Measurements from ENCODE around the gene FUNDC1. TPM values are rescaled to one million over a fixed set of nuclear protein-coding genes. Genes with fewer than 3 reads are reported as not detected.

Gene FUNDC1
- total RNA-seq, 4 donors from 2014 or later = 5.7 to 18.0 (median 10.5) TPM

DNA sequence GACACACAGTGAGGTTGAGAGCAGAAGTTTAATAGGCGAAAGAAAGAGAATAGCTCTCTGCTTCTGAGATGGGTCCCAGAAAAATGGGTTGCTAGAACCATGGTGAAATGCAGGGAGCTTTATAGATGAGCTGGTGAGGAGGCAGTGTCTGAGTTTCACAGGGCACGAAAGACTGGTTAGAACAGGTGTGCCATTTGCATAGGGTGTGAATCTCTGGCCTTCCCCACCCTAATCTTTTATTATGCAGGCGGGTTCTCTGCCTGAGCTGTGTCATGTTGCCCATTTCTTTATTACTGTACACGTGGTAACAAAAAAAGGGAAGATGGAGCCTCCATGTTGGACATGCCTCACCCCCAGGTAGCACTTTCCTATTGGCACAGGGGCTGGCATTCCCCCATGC, 39.1 kb downstream of the FUNDC1 start:
- WGBS = 49% methylated on average over 4 of the region's 4 CpGs

DNA sequence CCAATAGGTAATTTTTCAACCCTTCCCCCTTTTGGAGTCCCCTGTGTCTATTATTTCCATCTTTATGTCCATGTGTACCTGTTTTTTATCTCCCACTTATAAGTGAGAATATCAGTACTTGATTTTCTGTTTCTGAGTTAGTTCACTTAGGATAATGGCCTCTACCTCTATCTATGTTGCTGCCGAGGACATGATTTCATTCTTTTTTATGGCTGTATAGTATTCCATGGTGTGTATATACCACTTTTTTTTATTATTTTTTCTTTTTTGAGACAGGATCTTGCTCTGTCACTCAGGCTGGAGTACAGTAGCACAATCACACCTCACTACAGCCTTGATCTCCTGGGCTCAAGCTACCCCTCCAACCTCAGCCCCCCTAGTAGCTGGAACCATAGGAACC, 47.6 kb downstream of the FUNDC1 start:
- TF ChIP-seq POLR2A (IDR thresholded peaks at IDR 0.05) = no peak
- no peak for TF ChIP-seq EP300 (IDR thresholded peaks at IDR 0.05)
- TF ChIP-seq POLR2AphosphoS5 (IDR thresholded peaks at IDR 0.05) = no peak
- TF ChIP-seq, protein P1, sequence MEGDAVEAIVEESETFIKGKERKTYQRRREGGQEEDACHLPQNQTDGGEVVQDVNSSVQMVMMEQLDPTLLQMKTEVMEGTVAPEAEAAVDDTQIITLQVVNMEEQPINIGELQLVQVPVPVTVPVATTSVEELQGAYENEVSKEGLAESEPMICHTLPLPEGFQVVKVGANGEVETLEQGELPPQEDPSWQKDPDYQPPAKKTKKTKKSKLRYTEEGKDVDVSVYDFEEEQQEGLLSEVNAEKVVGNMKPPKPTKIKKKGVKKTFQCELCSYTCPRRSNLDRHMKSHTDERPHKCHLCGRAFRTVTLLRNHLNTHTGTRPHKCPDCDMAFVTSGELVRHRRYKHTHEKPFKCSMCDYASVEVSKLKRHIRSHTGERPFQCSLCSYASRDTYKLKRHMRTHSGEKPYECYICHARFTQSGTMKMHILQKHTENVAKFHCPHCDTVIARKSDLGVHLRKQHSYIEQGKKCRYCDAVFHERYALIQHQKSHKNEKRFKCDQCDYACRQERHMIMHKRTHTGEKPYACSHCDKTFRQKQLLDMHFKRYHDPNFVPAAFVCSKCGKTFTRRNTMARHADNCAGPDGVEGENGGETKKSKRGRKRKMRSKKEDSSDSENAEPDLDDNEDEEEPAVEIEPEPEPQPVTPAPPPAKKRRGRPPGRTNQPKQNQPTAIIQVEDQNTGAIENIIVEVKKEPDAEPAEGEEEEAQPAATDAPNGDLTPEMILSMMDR (IDR thresholded peaks at IDR 0.05) = no peak
- Histone ChIP-seq H3K4me1 (no peaks in the 10 kb centered on the region), H3K4me3 (no peak overlapping the region), H3K36me3 (no peaks in the 10 kb centered on the region), H3K27ac (no peak overlapping the region), H3K27me3 (no peaks in the 10 kb centered on the region), H3K9me3 (no peaks in the 10 kb centered on the region)
- no peak for DNase-seq (ENCODE audit: low spot score in 2 of 2)
- WGBS = 96% methylated on average over 1 of the region's 1 CpG

More for the DNA sequence above, 39.1 kb downstream of the FUNDC1 start:
- H3K27me3 ChIP-seq = no peaks in the 10 kb centered on the region
- no peak for TF ChIP-seq POLR2A (IDR thresholded peaks at IDR 0.05)
- TF ChIP-seq POLR2AphosphoS5 (IDR thresholded peaks at IDR 0.05) = no peak
- no peak for DNase-seq (ENCODE audit: low spot score in 2 of 2)
- no peak overlapping the region for H3K4me3 ChIP-seq
- H3K36me3 ChIP-seq = no peaks in the 10 kb centered on the region
- no peak overlapping the region for H3K27ac ChIP-seq
- no peaks in the 10 kb centered on the region for H3K4me1 ChIP-seq
- no peaks in the 10 kb centered on the region for H3K9me3 ChIP-seq

DNA sequence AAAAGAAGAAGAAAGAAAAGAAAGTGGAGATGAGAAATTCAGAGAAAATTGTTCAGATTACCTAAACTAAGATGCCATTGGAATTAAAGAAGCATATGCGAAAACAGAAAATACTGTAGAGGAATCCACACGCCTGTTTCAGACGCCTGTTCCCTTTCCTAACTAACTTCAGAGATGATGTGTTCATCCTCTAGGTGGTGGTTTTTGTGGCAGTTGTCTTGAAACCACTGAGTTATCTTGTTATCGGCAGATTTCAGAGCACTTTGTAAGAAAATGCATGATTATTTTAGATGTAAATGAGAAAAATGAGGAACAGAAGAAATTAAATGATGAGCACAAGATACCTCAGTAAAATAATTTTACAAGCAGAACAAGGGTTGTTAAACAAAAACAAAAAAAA, 48.3 kb downstream of the FUNDC1 start:
- Histone ChIP-seq H3K36me3 (no peaks in the 10 kb centered on the region), H3K27ac (no peak overlapping the region), H3K4me1 (no peaks in the 10 kb centered on the region), H3K9me3 (no peaks in the 10 kb centered on the region), H3K27me3 (no peaks in the 10 kb centered on the region), H3K4me3 (no peak overlapping the region)
- 78% methylated on average over 4 of the region's 4 CpGs for WGBS
- DNase-seq (ENCODE audit: low spot score in 2 of 2) = no peak
- TF ChIP-seq EP300 (IDR thresholded peaks at IDR 0.05) (no peak), POLR2AphosphoS5 (IDR thresholded peaks at IDR 0.05) (no peak), POLR2A (IDR thresholded peaks at IDR 0.05) (no peak)
- TF ChIP-seq, protein P1 (IDR thresholded peaks at IDR 0.05) = no peak

DNA sequence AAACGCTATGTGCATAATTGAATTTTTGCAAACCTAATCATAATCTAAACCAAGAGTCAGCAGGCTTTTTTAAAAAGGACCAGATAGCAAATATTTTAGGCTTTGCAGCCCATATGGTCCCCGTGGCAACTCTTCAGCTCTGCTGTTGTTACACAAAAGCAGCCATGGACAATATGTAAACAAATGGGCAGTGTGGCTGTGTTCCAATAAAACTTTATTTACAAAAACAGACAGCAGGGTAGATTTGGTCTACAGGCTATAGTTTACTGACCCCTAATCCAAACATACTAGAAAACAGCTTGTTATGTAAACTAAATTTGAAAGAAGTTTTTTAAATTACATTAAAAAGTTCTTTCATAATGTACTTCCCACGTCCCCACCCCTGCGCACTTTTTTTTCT, 53.1 kb downstream of the FUNDC1 start:
- Histone ChIP-seq H3K36me3 (no peaks in the 10 kb centered on the region), H3K27me3 (no peaks in the 10 kb centered on the region), H3K9me3 (no peaks in the 10 kb centered on the region), H3K4me1 (no peaks in the 10 kb centered on the region), H3K4me3 (no peak overlapping the region), H3K27ac (no peak overlapping the region)
- TF ChIP-seq, protein P1 (IDR thresholded peaks at IDR 0.05) = no peak
- no peak for TF ChIP-seq EP300 (IDR thresholded peaks at IDR 0.05)
- TF ChIP-seq POLR2A (IDR thresholded peaks at IDR 0.05) = no peak
- no peak for TF ChIP-seq POLR2AphosphoS5 (IDR thresholded peaks at IDR 0.05)
- WGBS = 75% methylated on average over 4 of the region's 4 CpGs
- no peak for DNase-seq (ENCODE audit: low spot score in 2 of 2)

DNA sequence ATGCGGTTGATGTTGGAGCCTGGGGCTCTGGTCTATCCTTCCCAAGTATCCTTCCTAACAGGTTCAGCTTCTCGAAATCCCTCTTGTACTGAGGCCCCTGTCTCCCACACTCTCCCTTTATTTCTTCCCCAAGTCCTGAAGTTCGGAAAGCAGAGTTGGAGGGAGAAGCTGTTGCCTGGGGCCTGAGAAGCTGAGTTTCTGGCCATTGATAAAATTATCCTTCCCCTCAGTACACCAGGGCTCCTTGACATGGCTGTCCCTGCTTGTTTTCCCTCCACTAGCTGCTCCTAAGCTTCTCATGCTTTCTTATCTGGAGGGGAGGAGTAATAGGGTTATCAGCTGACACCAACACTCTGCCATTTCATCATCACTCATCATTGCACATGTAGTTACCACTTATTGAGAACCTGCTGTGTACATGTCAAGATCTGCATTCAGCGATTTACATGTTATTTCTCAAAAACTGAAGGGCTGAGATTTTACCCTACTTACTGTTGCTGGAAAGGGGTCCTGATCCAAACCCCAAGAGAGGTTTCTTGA, 58.0 kb downstream of the FUNDC1 start:
- no peak for TF ChIP-seq POLR2AphosphoS5 (IDR thresholded peaks at IDR 0.05)
- TF ChIP-seq, protein P1 (IDR thresholded peaks at IDR 0.05) = no peak
- TF ChIP-seq POLR2A (IDR thresholded peaks at IDR 0.05) = no peak
- TF ChIP-seq EP300 (IDR thresholded peaks at IDR 0.05) = no peak
- Histone ChIP-seq H3K27ac (no peak overlapping the region), H3K36me3 (no peaks in the 10 kb centered on the region), H3K4me3 (no peak overlapping the region), H3K27me3 (no peaks in the 10 kb centered on the region), H3K4me1 (no peaks in the 10 kb centered on the region), H3K9me3 (no peaks in the 10 kb centered on the region)
- WGBS = 78% methylated on average over 4 of the region's 4 CpGs
- DNase-seq (ENCODE audit: low spot score in 2 of 2) = no peak

All from suprapubic skin (tissue), 4 donors.